ENCODE results near the gene PLEKHH3.

The PLEKHH3 gene

GRCh38 chr17:42676424-42677011, at the start of gene PLEKHH3:
Gene PLEKHH3, minus strand, starts transcription at chr17:42676994. Its CDS starts 431 bp downstream, at chr17:42676563.
- Mint-ChIP-seq H3K9me3 (no peaks in the 10 kb centered on the region), H3K27ac (peak within 1 kb of the TSS; percentile 86), H3K4me3 (peak within 1 kb of the TSS; percentile 90), H3K4me1 (peaks cover 56% of the 10 kb centered on the region), H3K36me3 (peaks cover 5% of the 10 kb centered on the region), H3K27me3 (peaks cover 75% of the 10 kb centered on the region)
- DNase-seq: peak; percentile 47
- CTCF ChIA-PET: interaction anchor here (1.3 to 6.0 kb wide), 2 partner anchors 17 to 99 kb away, joined by 3 to 61 read pairs; partner anchors contain the start of genes PSMC3IP and TUBG2

GRCh38 chr17:42725143-42725542, 48.3 kb upstream of the PLEKHH3 start:
- Mint-ChIP-seq H3K4me1 (peaks cover 2% of the 10 kb centered on the region), H3K27ac (no peak overlapping the region), H3K36me3 (peaks cover 42% of the 10 kb centered on the region), H3K4me3 (no peak overlapping the region), H3K27me3 (no peaks in the 10 kb centered on the region), H3K9me3 (no peaks in the 10 kb centered on the region)
- CTCF ChIA-PET: no interaction called here
- no peak for DNase-seq

- Mint-ChIP-seq H3K27ac (no peak overlapping the region), H3K36me3 (peaks cover 47% of the 10 kb centered on the region), H3K9me3 (no peaks in the 10 kb centered on the region), H3K4me3 (no peak overlapping the region), H3K4me1 (peaks cover 2% of the 10 kb centered on the region), H3K27me3 (no peaks in the 10 kb centered on the region)
- CTCF ChIA-PET: no interaction called here
- no peak for DNase-seq
Measured at GRCh38 chr17:42723636-42724035, 46.8 kb upstream of the PLEKHH3 start.

- peak; percentile 46 for DNase-seq
- peaks cover 57% of the 10 kb centered on the region for H3K36me3 Mint-ChIP-seq
- no peaks in the 10 kb centered on the region for H3K27me3 Mint-ChIP-seq
- H3K27ac Mint-ChIP-seq: no peak overlapping the region
- no peaks in the 10 kb centered on the region for H3K9me3 Mint-ChIP-seq
- H3K4me3 Mint-ChIP-seq: no peak overlapping the region
- CTCF ChIA-PET: interaction anchor here (0.8 to 3.8 kb wide), 4 partner anchors 42 to 143 kb away, joined by 3 to 22 read pairs (median 4); no protein-coding TSS in a partner anchor
- H3K4me1 Mint-ChIP-seq: peaks cover 2% of the 10 kb centered on the region
Measured at GRCh38 chr17:42720996-42721583, 44.3 kb upstream of the PLEKHH3 start.

- DNase-seq: no peak
- CTCF ChIA-PET: interaction anchor here (1.1 kb wide), 1 partner anchor 54 kb away, joined by 5 read pairs; no protein-coding TSS in a partner anchor
- H3K27ac Mint-ChIP-seq: no peak overlapping the region
- no peaks in the 10 kb centered on the region for H3K9me3 Mint-ChIP-seq
- H3K27me3 Mint-ChIP-seq: no peaks in the 10 kb centered on the region
- peaks cover 66% of the 10 kb centered on the region for H3K36me3 Mint-ChIP-seq
- no peak overlapping the region for H3K4me3 Mint-ChIP-seq
- peaks cover 26% of the 10 kb centered on the region for H3K4me1 Mint-ChIP-seq
Measured at GRCh38 chr17:42709561-42709960, 32.8 kb upstream of the PLEKHH3 start.

- Mint-ChIP-seq H3K27me3 (no peaks in the 10 kb centered on the region), H3K9me3 (no peaks in the 10 kb centered on the region), H3K36me3 (peaks cover 66% of the 10 kb centered on the region), H3K4me3 (no peak overlapping the region), H3K4me1 (peaks cover 28% of the 10 kb centered on the region), H3K27ac (no peak overlapping the region)
- no peak for DNase-seq
- CTCF ChIA-PET: no interaction called here
Measured at GRCh38 chr17:42708588-42708987, 31.8 kb upstream of the PLEKHH3 start.

- CTCF ChIA-PET: interaction anchor here (1.3 to 1.5 kb wide), 2 partner anchors 26 to 57 kb away, joined by 3 read pairs; no protein-coding TSS in a partner anchor
- H3K36me3 Mint-ChIP-seq: peaks cover 63% of the 10 kb centered on the region
- peak overlapping the region; percentile 15 for H3K27ac Mint-ChIP-seq
- peaks cover 28% of the 10 kb centered on the region for H3K4me1 Mint-ChIP-seq
- H3K27me3 Mint-ChIP-seq: no peaks in the 10 kb centered on the region
- no peak overlapping the region for H3K4me3 Mint-ChIP-seq
- no peaks in the 10 kb centered on the region for H3K9me3 Mint-ChIP-seq
- peak; percentile 60 for DNase-seq
Measured at GRCh38 chr17:42706732-42707131, 29.9 kb upstream of the PLEKHH3 start.

- no peaks in the 10 kb centered on the region for H3K27me3 Mint-ChIP-seq
- H3K9me3 Mint-ChIP-seq: no peaks in the 10 kb centered on the region
- no peak for DNase-seq
- H3K36me3 Mint-ChIP-seq: peaks cover 58% of the 10 kb centered on the region
- H3K4me3 Mint-ChIP-seq: no peak overlapping the region
- peaks cover 28% of the 10 kb centered on the region for H3K4me1 Mint-ChIP-seq
- no peak overlapping the region for H3K27ac Mint-ChIP-seq
- CTCF ChIA-PET: interaction anchor here (1.0 kb wide), 1 partner anchor 13 kb away, joined by 3 read pairs; no protein-coding TSS in a partner anchor
Measured at GRCh38 chr17:42704837-42705494, 28.2 kb upstream of the PLEKHH3 start.

- Mint-ChIP-seq H3K4me1 (peaks cover 28% of the 10 kb centered on the region), H3K9me3 (no peaks in the 10 kb centered on the region), H3K36me3 (peaks cover 53% of the 10 kb centered on the region), H3K4me3 (no peak overlapping the region), H3K27ac (no peak overlapping the region), H3K27me3 (no peaks in the 10 kb centered on the region)
- no peak for DNase-seq
- CTCF ChIA-PET: interaction anchor here (1.0 kb wide), 1 partner anchor 13 kb away, joined by 3 read pairs; no protein-coding TSS in a partner anchor
Measured at GRCh38 chr17:42704490-42704836, 27.7 kb upstream of the PLEKHH3 start.

- CTCF ChIA-PET: interaction anchor here (1.3 kb wide), 1 partner anchor 124 kb away, joined by 3 read pairs; no protein-coding TSS in a partner anchor
- Mint-ChIP-seq H3K27me3 (no peaks in the 10 kb centered on the region), H3K4me3 (no peak overlapping the region), H3K36me3 (peaks cover 39% of the 10 kb centered on the region), H3K4me1 (peaks cover 24% of the 10 kb centered on the region), H3K9me3 (no peaks in the 10 kb centered on the region), H3K27ac (no peak overlapping the region)
- DNase-seq: no peak
Measured at GRCh38 chr17:42702446-42702845, 25.7 kb upstream of the PLEKHH3 start.

GRCh38 chr17:42700586-42701289, 23.9 kb upstream of the PLEKHH3 start:
- DNase-seq: no peak
- Mint-ChIP-seq H3K27ac (no peak overlapping the region), H3K27me3 (no peaks in the 10 kb centered on the region), H3K9me3 (no peaks in the 10 kb centered on the region), H3K4me3 (no peak overlapping the region), H3K4me1 (peaks cover 9% of the 10 kb centered on the region), H3K36me3 (peaks cover 29% of the 10 kb centered on the region)
- CTCF ChIA-PET: no interaction called here

GRCh38 chr17:42699415-42699740, 22.6 kb upstream of the PLEKHH3 start:
- H3K36me3 Mint-ChIP-seq: peaks cover 20% of the 10 kb centered on the region
- DNase-seq: no peak
- no peaks in the 10 kb centered on the region for H3K9me3 Mint-ChIP-seq
- no peak overlapping the region for H3K4me3 Mint-ChIP-seq
- H3K4me1 Mint-ChIP-seq: peaks cover under 1% of the 10 kb centered on the region
- CTCF ChIA-PET: no interaction called here
- H3K27me3 Mint-ChIP-seq: no peaks in the 10 kb centered on the region
- H3K27ac Mint-ChIP-seq: no peak overlapping the region

- no peak overlapping the region for H3K27ac Mint-ChIP-seq
- CTCF ChIA-PET: no interaction called here
- no peaks in the 10 kb centered on the region for H3K4me1 Mint-ChIP-seq
- DNase-seq: no peak
- peaks cover 17% of the 10 kb centered on the region for H3K36me3 Mint-ChIP-seq
- no peaks in the 10 kb centered on the region for H3K27me3 Mint-ChIP-seq
- no peak overlapping the region for H3K4me3 Mint-ChIP-seq
- H3K9me3 Mint-ChIP-seq: no peaks in the 10 kb centered on the region
Measured at GRCh38 chr17:42698736-42699414, 22.1 kb upstream of the PLEKHH3 start.

Data from activated naive CD4-positive, alpha-beta T cell treated with anti-CD3 and anti-CD28 coated beads, Interleukin-2, amount 10 ng/mL, durations not matched to agents 7 days and 5 days (primary cell).